Esophagus muscularis mucosa (tissue), 4 donors: ENCODE results near the gene GTSE1. TPM values are rescaled to one million over a fixed set of nuclear protein-coding genes. Genes with fewer than 3 reads are reported as not detected.

Experiments used
- DNase-seq: peaks from one replicate; pipeline ENCODE4 v3.0.0-alpha.2; 2017; ENCODE audit errors: extremely low spot score
- H3K27ac ChIP-seq, 4 donors: fragments of 200-600 bp; sonication (generic); replicated peaks in 1 of 4; 1 replicate in 3 of 4; 2 replicates in 1 of 4; pipeline ENCODE4 v1.5.1; 2016 to 2019; ENCODE audit warnings: mild to moderate bottlenecking in 1 of 4
- H3K27me3 ChIP-seq, 4 donors: fragments of 200-600 bp; sonication (generic); one replicate each; pipeline versions ENCODE4 v1.5.1 to v1.6.0; 2016 to 2019
- H3K36me3 ChIP-seq, 4 donors: fragments of 200-600 bp; sonication (generic); one replicate each; pipeline ENCODE4 v1.5.1; 2016 to 2019
- H3K4me1 ChIP-seq, 4 donors: fragments of 200-600 bp; sonication (generic); one replicate each; pipeline ENCODE4 v1.5.1; 2016 to 2019
- H3K4me3 ChIP-seq, 4 donors: fragments of 200-600 bp; sonication (generic); 1 replicate in 2 of 4; 2 replicates in 2 of 4; pipeline ENCODE4 v1.5.1; 2016 to 2019; ENCODE audit warnings: mild to moderate bottlenecking in 4 of 4, moderate library complexity in 1 of 4
- H3K9me3 ChIP-seq, 4 donors: fragments of 200-600 bp; sonication (generic); 1 replicate in 3 of 4; 2 replicates in 1 of 4; pipeline ENCODE4 v1.5.1; 2016 to 2019
- EP300 ChIP-seq: sonication (generic); formaldehyde crosslinking; IDR thresholded peaks from one replicate; pipeline ENCODE4 v1.6.1; 2017; ENCODE audit warnings: antibody characterized with exemption
- POLR2A ChIP-seq: fragments of 450-650 bp; IDR thresholded peaks from one replicate; pipeline ENCODE4 v1.6.1; 2017; ENCODE audit warnings: antibody characterized with exemption, moderate library complexity, mild to moderate bottlenecking, low read depth
- POLR2AphosphoS5 ChIP-seq, 2 donors: sonication (generic); formaldehyde crosslinking; IDR thresholded peaks; one replicate each; pipeline ENCODE4 v1.6.1; 2017; ENCODE audit warnings: antibody characterized with exemption in 2 of 2
- WGBS: methylation state at CpG from one replicate; pipeline ENCODE4 v1.1.5; 2018; 5-methylcytosine and 5-hydroxymethylcytosine counted together
- intact Hi-C: fragments of 100-400 bp; cut with DNase I; formaldehyde crosslinking; loops from one replicate; pipeline ENCODE4 v1.15.1; 2023
- total RNA-seq, 4 donors: library from RNA; depleted of rRNA; stranded (reverse); fragments of >200 nt; gene quantifications; one replicate each; pipeline versions ENCODE4 v1.1.0 to v1.2.1, GENCODE V29; 2016
- TF ChIP-seq, protein P1 (sequence below), 3 experiments: fragments of 200-600 bp in 2 of 3; fragments of 450-650 bp in 1 of 3; sonication (generic) in 2 of 3; IDR thresholded peaks; one replicate each; pipeline ENCODE4 v1.5.1; 2017 to 2019; ENCODE audit warnings: antibody characterized with exemption in 3 of 3, mild to moderate bottlenecking in 2 of 3, moderate library complexity in 1 of 3

Gene GTSE1
- total RNA-seq, 4 donors from 2014 or later = 1.0 TPM; not detected in 3

DNA sequence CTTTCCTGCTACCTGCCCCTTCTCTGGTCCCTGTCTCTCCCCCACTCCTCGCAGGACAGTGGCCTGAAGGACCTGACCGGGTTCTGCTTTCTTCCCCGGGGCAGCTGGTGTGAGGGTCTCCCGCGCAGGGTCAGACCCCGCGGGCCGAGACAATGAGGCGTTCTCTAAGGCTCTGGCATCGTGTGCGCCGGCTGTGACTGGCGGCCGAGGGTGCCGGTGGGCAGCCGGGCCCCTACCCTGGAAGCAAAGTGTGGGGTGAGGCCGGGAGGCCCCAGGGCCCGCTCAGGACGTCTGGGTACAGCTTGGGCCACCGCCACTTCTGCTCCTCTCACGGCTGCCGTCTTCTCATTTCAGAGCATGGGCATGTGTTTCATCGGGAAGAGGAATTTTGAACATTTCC, 55.1 kb downstream of the GTSE1 start:
- peaks cover 0 to 42% (median 10%) of the 10 kb centered on the region in 4 donors for H3K4me1 ChIP-seq
- H3K4me3 ChIP-seq = no peak overlapping the region
- H3K27me3 ChIP-seq = no peaks in the 10 kb centered on the region
- peaks cover 71 to 99% (median 98%) of the 10 kb centered on the region in 4 donors for H3K36me3 ChIP-seq
- WGBS = 94% methylated on average over 8 of the region's 23 CpGs
- no peaks in the 10 kb centered on the region for H3K9me3 ChIP-seq
- no peak for DNase-seq
- intact Hi-C loops = no loop called here
- no peak overlapping the region for H3K27ac ChIP-seq
- TF ChIP-seq, protein P1, sequence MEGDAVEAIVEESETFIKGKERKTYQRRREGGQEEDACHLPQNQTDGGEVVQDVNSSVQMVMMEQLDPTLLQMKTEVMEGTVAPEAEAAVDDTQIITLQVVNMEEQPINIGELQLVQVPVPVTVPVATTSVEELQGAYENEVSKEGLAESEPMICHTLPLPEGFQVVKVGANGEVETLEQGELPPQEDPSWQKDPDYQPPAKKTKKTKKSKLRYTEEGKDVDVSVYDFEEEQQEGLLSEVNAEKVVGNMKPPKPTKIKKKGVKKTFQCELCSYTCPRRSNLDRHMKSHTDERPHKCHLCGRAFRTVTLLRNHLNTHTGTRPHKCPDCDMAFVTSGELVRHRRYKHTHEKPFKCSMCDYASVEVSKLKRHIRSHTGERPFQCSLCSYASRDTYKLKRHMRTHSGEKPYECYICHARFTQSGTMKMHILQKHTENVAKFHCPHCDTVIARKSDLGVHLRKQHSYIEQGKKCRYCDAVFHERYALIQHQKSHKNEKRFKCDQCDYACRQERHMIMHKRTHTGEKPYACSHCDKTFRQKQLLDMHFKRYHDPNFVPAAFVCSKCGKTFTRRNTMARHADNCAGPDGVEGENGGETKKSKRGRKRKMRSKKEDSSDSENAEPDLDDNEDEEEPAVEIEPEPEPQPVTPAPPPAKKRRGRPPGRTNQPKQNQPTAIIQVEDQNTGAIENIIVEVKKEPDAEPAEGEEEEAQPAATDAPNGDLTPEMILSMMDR (IDR thresholded peaks at IDR 0.05) = no peak
- TF ChIP-seq POLR2A = no peak
- TF ChIP-seq POLR2AphosphoS5 (IDR thresholded peaks at IDR 0.05) = no peak
- no peak for TF ChIP-seq EP300

DNA sequence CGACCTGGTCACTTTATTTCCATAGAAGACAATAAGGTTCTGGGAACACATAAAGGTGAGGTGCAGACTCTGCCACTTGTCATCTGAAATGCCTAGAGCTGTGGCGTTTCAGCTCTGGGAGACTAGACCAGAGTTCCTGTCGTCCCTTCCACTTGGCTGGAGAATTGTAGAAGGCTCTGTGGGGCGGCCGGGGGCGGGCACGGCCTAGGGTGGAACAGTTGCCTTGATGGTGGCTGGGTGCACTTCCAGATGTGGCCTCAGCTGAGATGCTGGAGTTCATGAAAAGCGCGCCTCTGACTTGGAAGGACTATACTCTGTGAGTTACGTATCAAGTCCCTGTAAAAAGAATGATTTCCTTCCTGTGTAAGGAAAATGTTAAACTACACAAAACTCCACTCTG, 55.6 kb downstream of the GTSE1 start:
- DNase-seq = no peak
- WGBS = 92% methylated on average over 10 of the region's 10 CpGs
- intact Hi-C loops = no loop called here
- H3K27me3 ChIP-seq = no peaks in the 10 kb centered on the region
- no peak overlapping the region for H3K27ac ChIP-seq
- no peak overlapping the region for H3K4me3 ChIP-seq
- H3K4me1 ChIP-seq = peaks cover 0 to 39% (median 10%) of the 10 kb centered on the region in 4 donors
- TF ChIP-seq POLR2AphosphoS5 (IDR thresholded peaks at IDR 0.05) (no peak), POLR2A (no peak), EP300 (no peak)
- TF ChIP-seq, protein P1 (IDR thresholded peaks at IDR 0.05) = no peak
- peaks cover 70 to 99% (median 98%) of the 10 kb centered on the region in 4 donors for H3K36me3 ChIP-seq
- H3K9me3 ChIP-seq = no peaks in the 10 kb centered on the region

DNA sequence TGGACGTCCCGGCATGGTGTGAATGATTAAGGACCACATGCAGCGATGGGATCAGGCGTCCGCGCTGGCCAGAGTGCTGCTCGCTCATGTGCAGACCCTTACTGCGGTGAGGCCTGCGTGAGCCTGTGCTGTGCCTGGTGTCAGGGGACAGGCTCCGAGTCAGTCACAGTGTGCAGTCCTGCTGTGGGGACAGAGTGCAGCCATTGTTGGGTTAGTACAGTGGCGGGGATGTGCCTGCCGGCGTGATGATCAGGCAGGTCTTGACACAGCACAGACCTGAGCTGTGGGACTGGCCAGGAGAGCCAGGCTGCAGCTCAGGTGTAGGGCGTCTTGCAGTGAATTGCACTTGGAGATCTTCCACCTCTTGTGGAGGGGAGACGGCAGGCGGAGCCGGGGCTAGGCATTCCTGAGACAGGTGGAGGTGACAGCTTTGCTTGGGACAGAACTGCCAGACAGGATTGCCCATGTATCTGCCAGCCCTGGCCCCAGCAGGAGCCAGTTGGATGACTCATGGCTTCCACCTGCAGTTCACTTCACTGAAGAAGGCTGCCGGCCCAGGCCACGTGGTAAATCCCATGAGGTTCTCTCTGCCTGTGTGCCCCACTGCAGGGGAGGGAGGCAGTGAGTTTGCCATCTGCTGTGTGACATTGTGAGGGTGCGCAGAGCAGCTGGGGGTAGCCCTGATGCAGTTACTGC, 56.2 kb downstream of the GTSE1 start:
- intact Hi-C loops = no loop called here
- H3K27ac ChIP-seq = no peak overlapping the region
- H3K27me3 ChIP-seq = no peaks in the 10 kb centered on the region
- TF ChIP-seq POLR2A (no peak), EP300 (no peak), POLR2AphosphoS5 (IDR thresholded peaks at IDR 0.05) (no peak)
- TF ChIP-seq, protein P1 (IDR thresholded peaks at IDR 0.05) = no peak
- DNase-seq = no peak
- no peaks in the 10 kb centered on the region for H3K9me3 ChIP-seq
- peaks cover 0 to 38% (median 10%) of the 10 kb centered on the region in 4 donors for H3K4me1 ChIP-seq
- WGBS = 84% methylated on average over 8 of the region's 20 CpGs
- H3K36me3 ChIP-seq = peaks cover 64 to 98% (median 98%) of the 10 kb centered on the region in 4 donors
- H3K4me3 ChIP-seq = no peak overlapping the region

DNA sequence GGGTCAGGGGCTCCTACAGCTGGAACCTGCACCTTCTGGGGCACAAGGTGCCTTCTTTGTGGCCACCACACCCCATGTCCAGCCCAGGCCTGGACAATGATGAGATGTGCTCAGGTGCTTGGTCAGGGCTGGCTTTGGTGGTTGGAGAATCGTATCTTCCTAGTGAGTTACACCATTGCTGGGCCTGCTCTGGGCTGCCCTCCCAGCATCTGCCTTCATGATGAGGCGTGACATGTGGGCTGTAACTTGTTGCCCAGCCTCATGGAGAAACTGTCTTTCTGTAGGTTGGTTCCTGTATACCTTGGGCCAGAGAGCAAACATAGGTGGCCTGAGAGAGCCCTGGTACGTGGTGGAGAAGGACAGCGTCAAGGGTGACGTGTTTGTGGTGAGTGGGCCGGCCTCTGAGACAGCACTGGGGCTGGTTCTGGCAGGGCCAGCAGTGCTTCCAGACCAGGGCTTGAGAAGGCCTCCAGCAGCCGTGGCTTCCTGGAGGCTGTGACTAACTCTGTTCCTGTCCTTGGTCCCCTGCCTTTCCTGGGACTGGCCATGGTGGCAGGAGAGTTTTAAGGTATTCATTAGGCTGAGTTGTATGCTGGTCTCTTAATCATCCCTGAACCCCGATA, 56.9 kb downstream of the GTSE1 start:
- DNase-seq = no peak
- no peak overlapping the region for H3K27ac ChIP-seq
- no peaks in the 10 kb centered on the region for H3K27me3 ChIP-seq
- peaks cover 56 to 94% (median 91%) of the 10 kb centered on the region in 4 donors for H3K36me3 ChIP-seq
- no peak for TF ChIP-seq POLR2A
- TF ChIP-seq, protein P1 (IDR thresholded peaks at IDR 0.05) = no peak
- TF ChIP-seq EP300 = no peak
- no peak for TF ChIP-seq POLR2AphosphoS5 (IDR thresholded peaks at IDR 0.05)
- no peaks in the 10 kb centered on the region for H3K9me3 ChIP-seq
- intact Hi-C loops = no loop called here
- peaks cover 0 to 38% (median 10%) of the 10 kb centered on the region in 4 donors for H3K4me1 ChIP-seq
- H3K4me3 ChIP-seq = no peak overlapping the region
- 100% methylated on average over 1 of the region's 8 CpGs for WGBS
